GOT3 (cell line): ENCODE measurements around the gene HIPK3.
"Not testable (repeated sequence)": the region's sequence is repeated elsewhere in the genome, so short reads cannot be mapped to it uniquely, and the experiment has no call there.

Experiments used
- DNase-seq: peaks from one replicate; lab custom pipeline; 2025; ENCODE audit warnings: mixed read lengths; lab: John Stamatoyannopoulos, UW

Gene HIPK3

DNA sequence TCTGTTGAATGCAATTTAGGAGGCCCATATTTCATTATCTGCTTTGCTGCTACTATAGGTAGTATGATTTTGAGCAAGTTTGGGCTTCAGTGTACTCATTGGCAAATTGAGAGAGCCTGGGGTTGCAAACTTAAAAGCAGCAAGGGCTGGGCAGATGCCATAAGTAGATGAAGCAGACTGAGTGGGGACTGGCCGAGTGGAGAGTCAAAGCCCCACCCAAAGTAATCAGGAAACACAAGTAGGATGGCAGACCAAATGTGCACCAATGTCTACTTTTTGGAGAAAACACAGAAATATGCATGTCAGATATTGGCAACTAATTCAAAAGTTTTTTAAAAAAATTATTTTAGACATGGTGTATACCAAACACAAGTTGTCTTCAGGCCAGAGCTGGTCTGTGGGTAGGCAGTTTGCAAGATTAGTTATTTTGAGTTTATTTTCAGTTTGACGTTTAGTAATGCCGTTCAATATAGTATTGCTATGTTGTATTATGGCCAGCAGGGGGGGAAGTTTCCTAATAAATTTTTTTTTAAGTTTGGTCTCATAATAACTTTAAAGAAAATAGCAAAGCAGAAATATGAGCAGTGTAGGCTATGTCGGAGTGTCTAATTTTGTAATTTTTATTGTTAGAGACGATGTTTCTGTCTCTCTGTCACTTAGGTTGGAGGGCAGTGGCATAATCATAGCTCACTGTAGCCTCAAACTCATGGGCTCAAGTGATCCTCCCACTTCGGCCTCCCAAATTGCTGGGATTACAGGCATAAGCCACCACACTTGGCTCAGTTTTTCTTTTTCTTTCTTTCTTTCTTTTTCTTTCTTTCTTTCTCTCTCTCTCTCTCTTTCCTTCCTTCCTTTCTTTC is 105.1 kb downstream of the HIPK3 start:
- DNase-seq, result no peak

- no peak for DNase-seq
These were observed 109.7 kb downstream of the HIPK3 start for GRCh38 chr11:33366918-33367317.

DNA sequence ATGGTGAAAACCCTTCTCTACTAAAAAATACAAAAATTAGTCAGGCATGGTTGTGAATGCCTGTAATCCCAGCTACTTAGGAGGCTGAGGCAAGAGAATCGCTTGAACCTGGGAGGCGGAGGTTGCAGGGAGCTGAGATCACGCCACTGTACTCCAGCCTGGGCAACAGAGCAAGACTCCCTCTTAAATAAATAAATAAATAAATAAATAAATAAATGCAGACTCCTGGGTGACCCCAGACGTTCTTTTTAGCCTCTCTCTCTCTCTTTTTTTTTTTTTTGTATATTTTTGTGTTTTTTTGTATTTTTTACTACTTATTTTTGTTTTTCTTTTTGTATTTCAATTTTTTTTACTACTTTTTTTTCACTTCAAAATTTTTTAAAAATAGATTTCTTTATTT is 111.3 kb downstream of the HIPK3 start:
- DNase-seq, result not testable (repeated sequence)

DNA sequence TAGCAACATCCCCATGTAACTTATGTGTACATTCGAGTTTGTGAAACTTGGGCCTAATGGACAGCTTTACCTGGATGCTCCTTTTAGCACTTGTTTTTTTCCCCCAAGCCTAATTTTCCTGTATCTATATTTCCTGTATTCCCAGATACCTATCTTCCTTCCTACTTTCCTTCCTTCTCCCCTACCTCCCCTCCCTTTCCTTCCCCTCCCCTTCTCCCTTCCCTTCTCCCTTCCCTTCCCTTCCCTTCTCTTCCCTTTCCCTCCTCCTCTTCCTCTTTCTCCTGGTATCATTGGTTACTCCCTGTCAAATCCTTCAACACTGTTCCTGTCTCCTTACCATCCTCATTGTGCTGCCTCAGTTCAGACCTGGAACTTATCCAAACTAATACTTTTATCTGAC is 111.8 kb downstream of the HIPK3 start:
- no peak for DNase-seq

DNA sequence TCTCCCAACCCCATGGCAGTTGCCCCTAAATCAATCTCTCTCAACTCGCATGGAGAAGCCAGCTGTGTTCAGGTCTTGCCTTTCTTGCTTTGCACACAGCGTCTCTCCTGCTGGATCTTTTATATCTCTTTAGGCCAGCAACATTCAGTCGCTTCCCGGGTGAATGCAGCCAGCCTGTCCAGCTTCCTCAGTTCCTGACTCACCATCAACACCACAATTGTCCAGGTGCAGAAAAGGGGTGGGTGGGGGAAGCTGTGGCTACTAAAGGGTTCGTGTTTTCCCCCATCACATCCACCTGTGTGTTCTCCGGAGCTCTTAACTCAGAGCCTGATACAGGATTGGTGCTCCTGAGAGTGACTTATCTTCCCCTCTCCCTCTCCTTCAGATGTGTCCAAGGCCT is 116.5 kb downstream of the HIPK3 start:
- DNase-seq, result no peak

GRCh38 chr11:33375236-33375635 is 118.1 kb downstream of the HIPK3 start:
- no peak for DNase-seq

GRCh38 chr11:33375688-33376311 is 118.6 kb downstream of the HIPK3 start, which contains the start of gene KIAA1549L:
KIAA1549L (plus strand) TSS chr11:33376108.
- DNase-seq, result no peak

DNA sequence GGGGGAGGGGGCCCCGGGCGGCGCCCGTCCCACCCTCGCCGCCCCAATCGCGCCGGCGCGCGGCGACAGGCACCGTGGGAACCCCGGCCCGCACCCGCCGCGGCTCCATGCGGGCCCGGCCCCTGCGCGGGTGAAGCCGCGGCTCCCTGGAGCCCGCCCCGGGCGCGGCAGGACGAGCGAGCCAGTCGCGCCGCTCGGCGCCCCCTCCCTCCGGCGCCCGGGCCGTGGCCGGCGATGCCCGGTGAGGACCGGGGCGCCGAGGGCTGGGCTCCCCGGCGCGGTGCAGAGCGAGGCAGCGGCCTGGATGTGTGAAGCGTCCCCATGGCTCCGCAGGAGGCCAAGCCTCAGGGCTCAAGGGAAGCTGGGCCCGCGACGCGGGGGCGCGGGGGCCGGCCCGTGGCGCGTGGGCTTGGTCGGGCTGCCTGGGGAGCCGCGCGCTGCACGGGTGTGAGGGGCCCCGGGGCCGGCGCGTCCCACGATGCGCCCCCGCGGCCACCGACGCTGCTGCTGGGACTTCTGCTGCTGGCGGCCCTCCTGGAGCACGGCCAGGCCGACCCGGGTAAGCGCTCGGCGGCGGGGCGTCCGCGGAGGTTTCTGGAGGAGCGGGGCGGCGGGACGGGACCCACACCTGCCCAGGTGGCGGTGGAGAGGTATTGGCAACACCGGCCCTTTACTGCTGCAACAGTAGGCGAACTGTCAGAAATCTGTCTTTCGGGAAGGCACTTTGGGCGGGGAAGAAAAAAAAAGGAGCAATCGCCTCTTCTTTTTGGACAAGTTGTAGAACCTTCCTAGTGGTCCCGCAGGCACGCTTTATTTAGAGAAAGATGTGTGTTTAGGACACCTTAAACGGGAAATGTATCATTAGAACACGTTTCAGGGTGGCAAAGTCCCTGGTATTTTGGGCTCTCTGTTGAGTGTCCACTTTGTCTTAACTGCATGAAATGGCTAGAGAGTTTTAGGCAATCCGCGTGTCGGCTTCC is 119.4 kb downstream of the HIPK3 start:
- no peak for DNase-seq

GRCh38 chr11:33377412-33378370 is 120.5 kb downstream of the HIPK3 start:
- DNase-seq, result no peak

DNA sequence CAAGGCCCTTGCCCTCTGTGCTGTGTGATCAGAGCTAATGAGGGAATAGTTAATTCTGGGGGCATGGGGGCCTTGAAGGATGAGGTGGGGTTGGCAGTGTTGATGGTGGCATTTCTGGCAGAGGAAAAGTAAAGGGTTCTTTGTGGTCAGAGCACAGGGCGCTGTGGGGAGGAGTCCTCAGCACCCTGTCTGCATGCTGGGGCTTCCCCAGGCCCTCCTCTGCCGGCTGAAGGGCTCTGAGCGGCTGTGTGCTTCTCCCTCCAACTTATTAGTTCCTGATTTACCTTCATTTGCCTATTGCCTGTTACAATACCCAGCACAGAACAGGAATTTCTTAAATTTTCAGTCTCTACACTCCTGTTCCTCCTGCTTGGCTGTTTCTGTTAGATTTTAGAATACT is 122.8 kb downstream of the HIPK3 start:
- DNase-seq, result no peak

DNA sequence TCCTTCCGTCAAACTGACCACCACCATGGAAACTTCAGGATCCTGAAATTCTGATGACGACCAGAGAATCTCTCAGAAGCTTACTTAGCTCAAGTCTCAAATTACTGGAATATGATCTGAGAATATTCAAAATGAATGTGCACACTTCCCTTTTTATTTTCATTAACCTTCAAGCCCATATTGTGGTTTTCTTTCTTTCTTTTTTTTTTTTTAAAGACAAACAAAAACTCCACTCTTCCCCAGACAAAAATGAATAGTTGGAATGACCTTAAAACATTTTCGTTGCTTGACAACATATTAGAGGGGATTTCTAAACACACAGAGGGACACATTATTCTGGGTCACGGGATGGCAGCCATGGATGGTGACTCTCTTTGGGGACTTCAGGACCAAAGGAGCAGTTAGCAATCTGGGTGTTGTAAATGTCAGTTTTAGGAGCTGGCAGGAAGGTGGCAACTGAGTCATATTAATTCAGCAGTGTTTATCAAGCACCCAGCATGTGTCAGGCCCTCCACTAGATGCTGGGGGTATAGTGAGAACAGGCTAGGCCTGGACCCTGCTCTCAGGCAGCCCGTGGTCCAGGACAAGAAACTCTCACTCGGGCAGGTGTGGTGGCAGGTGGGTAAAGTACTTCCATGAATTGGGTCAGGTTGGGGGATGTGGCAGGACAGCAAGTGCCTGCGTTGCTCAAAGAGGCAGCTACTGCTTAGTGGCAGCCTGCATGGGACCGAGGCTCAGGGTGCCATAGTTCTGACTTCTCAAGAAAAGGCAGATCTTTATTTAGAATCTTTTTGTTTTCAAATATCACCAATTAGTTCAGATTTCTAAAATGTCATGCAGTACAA is 126.1 kb downstream of the HIPK3 start:
- no peak for DNase-seq

- no peak for DNase-seq
These were observed 126.7 kb downstream of the HIPK3 start for GRCh38 chr11:33383920-33384209.

- DNase-seq, result no peak
These were observed 127.0 kb downstream of the HIPK3 start for GRCh38 chr11:33384220-33384619.

GRCh38 chr11:33387581-33387980 is 130.4 kb downstream of the HIPK3 start:
- DNase-seq, result no peak

GRCh38 chr11:33387996-33388395 is 130.8 kb downstream of the HIPK3 start:
- no peak for DNase-seq

GRCh38 chr11:33388793-33389525 is 131.8 kb downstream of the HIPK3 start:
- no peak for DNase-seq

DNA sequence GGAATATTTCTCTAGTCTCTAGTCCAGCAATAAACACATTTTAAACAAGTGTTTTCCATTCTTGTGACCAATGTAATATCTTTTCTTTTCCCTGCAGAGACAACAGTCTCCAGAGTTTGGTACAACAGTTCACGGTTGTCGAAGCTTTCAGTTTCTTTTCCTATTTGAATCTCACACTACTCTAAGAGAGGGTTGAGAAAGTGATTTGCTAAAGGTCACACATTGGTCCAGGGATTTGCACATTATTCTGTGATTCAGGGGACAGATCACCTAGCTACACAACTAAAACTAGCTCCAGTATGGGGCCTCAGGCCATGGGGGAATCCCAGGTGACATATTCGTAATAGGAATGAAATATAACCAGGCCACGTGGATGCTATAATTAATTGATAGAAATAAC is 132.5 kb downstream of the HIPK3 start:
- no peak for DNase-seq

GRCh38 chr11:33390944-33391892 is 134.0 kb downstream of the HIPK3 start:
- no peak for DNase-seq

- no peak for DNase-seq
These were observed 134.7 kb downstream of the HIPK3 start for GRCh38 chr11:33391893-33392251.
